ENCODE data around the gene MKRN1. TPM values are rescaled to one million over a fixed set of nuclear protein-coding genes. Genes with fewer than 3 reads are reported as not detected.
"Not testable (repeated sequence)": the region's sequence is repeated elsewhere in the genome, so short reads cannot be mapped to it uniquely, and the experiment has no call there.

MKRN1 gene
- polyA plus RNA-seq, 1 experiment, result 71.6 TPM

- no peak overlapping the region for H3K27ac ChIP-seq (ENCODE audit: low read depth, low read length)
- ChIA-PET POLR2A (no interaction called here), CTCF (no interaction called here)
- DNase-seq (ENCODE audit: low read depth, low spot score), result no peak
- H3K27me3 ChIP-seq (ENCODE audit: control insufficient read depth, insufficient read depth, low read length), result peaks cover 15% of the 10 kb centered on the region
- TF ChIP-seq CTCF (IDR thresholded peaks at IDR 0.05; ENCODE audit: low read depth, low read length), result no peak
- no peak overlapping the region for H3K4me3 ChIP-seq (ENCODE audit: low read depth, low read length)
- H3K9me3 ChIP-seq (ENCODE audit: control insufficient read depth, insufficient read depth, low read length), result no peaks in the 10 kb centered on the region
These were observed 53.6 kb downstream of the MKRN1 start for GRCh38 chr7:140425718-140426117.

GRCh38 chr7:140423501-140423900 lies 55.8 kb downstream of the MKRN1 start:
- H3K4me3 ChIP-seq (ENCODE audit: low read depth, low read length), result no peak overlapping the region
- ChIA-PET POLR2A (no interaction called here), CTCF (no interaction called here)
- H3K27me3 ChIP-seq (ENCODE audit: control insufficient read depth, insufficient read depth, low read length), result peaks cover 17% of the 10 kb centered on the region
- H3K9me3 ChIP-seq (ENCODE audit: control insufficient read depth, insufficient read depth, low read length), result no peaks in the 10 kb centered on the region
- H3K27ac ChIP-seq (ENCODE audit: low read depth, low read length), result no peak overlapping the region
- DNase-seq (ENCODE audit: low read depth, low spot score), result no peak
- TF ChIP-seq CTCF (IDR thresholded peaks at IDR 0.05; ENCODE audit: low read depth, low read length), result no peak

GRCh38 chr7:140421521-140421920 lies 57.8 kb downstream of the MKRN1 start:
- ChIA-PET CTCF (no interaction called here), POLR2A (no interaction called here)
- Histone ChIP-seq H3K4me3 (ENCODE audit: low read depth, low read length) (no peak overlapping the region), H3K27ac (ENCODE audit: low read depth, low read length) (no peak overlapping the region), H3K9me3 (ENCODE audit: control insufficient read depth, insufficient read depth, low read length) (no peaks in the 10 kb centered on the region), H3K27me3 (ENCODE audit: control insufficient read depth, insufficient read depth, low read length) (peaks cover 16% of the 10 kb centered on the region)
- no peak for DNase-seq (ENCODE audit: low read depth, low spot score)
- no peak for TF ChIP-seq CTCF (IDR thresholded peaks at IDR 0.05; ENCODE audit: low read depth, low read length)

GRCh38 chr7:140418653-140419052 lies 60.7 kb downstream of the MKRN1 start:
- Histone ChIP-seq H3K4me3 (ENCODE audit: low read depth, low read length) (no peak overlapping the region), H3K9me3 (ENCODE audit: control insufficient read depth, insufficient read depth, low read length) (no peaks in the 10 kb centered on the region), H3K27ac (ENCODE audit: low read depth, low read length) (no peak overlapping the region), H3K27me3 (ENCODE audit: control insufficient read depth, insufficient read depth, low read length) (peaks cover 12% of the 10 kb centered on the region)
- POLR2A ChIA-PET, result no interaction called here
- CTCF ChIA-PET, result interaction anchor here (0.6 to 0.7 kb wide), 2 partner anchors 21 to 1532 kb away, joined by 4 to 6 read pairs; no protein-coding TSS in a partner anchor
- no peak for TF ChIP-seq CTCF (IDR thresholded peaks at IDR 0.05; ENCODE audit: low read depth, low read length)
- no peak for DNase-seq (ENCODE audit: low read depth, low spot score)

GRCh38 chr7:140418156-140418472 lies 61.2 kb downstream of the MKRN1 start:
- DNase-seq (ENCODE audit: low read depth, low spot score); H3K27ac ChIP-seq (ENCODE audit: low read depth, low read length); POLR2A ChIA-PET; H3K4me3 ChIP-seq (ENCODE audit: low read depth, low read length); H3K9me3 ChIP-seq (ENCODE audit: control insufficient read depth, insufficient read depth, low read length): not testable (repeated sequence)
- peaks cover 12% of the 10 kb centered on the region for H3K27me3 ChIP-seq (ENCODE audit: control insufficient read depth, insufficient read depth, low read length)
- CTCF ChIA-PET, result interaction anchor here (0.6 to 0.8 kb wide), 3 partner anchors 22 to 1531 kb away, joined by 4 to 6 read pairs (median 5); no protein-coding TSS in a partner anchor

Measured in AG04450 (cell line).